Measurements from ENCODE around the gene PKHD1. TPM values are rescaled to one million over a fixed set of nuclear protein-coding genes. Genes with fewer than 3 reads are reported as not detected.

The PKHD1 gene
- total RNA-seq, 2 experiments from 2014 or later, result not detected

- DNase-seq (no peak), ATAC-seq (ENCODE audit: low read depth) (no peak)
- no peaks in the 10 kb centered on the region for H3K9me3 Mint-ChIP-seq
- no peaks in the 10 kb centered on the region for H3K4me1 Mint-ChIP-seq
- H3K36me3 Mint-ChIP-seq, result no peaks in the 10 kb centered on the region
- H3K27ac Mint-ChIP-seq, result no peak overlapping the region
- peaks cover 2% of the 10 kb centered on the region for H3K27me3 Mint-ChIP-seq
- POLR2A ChIA-PET, result no interaction called here
- H3K4me3 Mint-ChIP-seq, result no peak overlapping the region
Measured at GRCh38 chr6:51827580-51827979, 259.8 kb downstream of the PKHD1 start.

DNA sequence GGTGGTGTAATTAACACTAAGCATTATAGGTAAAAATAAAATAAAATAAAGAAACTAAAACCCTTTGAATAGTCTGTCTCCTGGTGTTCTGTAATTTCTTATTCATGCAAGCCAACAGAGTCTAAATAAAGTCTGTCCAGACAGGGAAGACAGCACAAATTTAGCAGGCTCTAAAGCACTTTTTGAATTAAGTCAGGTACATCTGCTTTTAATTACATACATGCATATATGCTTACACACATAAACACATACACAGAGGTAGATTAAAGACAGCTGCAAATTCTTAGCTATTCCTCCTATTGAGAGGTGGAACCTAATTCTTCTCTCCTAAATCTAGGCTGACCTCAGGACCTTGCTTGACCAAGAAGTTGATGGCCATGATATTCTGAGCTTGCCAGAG is 262.5 kb downstream of the PKHD1 start:
- no peaks in the 10 kb centered on the region for H3K36me3 Mint-ChIP-seq
- DNase-seq (no peak), ATAC-seq (ENCODE audit: low read depth) (no peak)
- peaks cover 2% of the 10 kb centered on the region for H3K27me3 Mint-ChIP-seq
- no peaks in the 10 kb centered on the region for H3K4me1 Mint-ChIP-seq
- no peaks in the 10 kb centered on the region for H3K9me3 Mint-ChIP-seq
- no peak overlapping the region for H3K27ac Mint-ChIP-seq
- no peak overlapping the region for H3K4me3 Mint-ChIP-seq
- POLR2A ChIA-PET, result no interaction called here

GRCh38 chr6:51820555-51820954 is 266.9 kb downstream of the PKHD1 start:
- H3K27me3 Mint-ChIP-seq, result no peaks in the 10 kb centered on the region
- no peaks in the 10 kb centered on the region for H3K9me3 Mint-ChIP-seq
- ATAC-seq (ENCODE audit: low read depth) (no peak), DNase-seq (no peak)
- no peaks in the 10 kb centered on the region for H3K4me1 Mint-ChIP-seq
- H3K4me3 Mint-ChIP-seq, result no peak overlapping the region
- POLR2A ChIA-PET, result no interaction called here
- no peak overlapping the region for H3K27ac Mint-ChIP-seq
- H3K36me3 Mint-ChIP-seq, result no peaks in the 10 kb centered on the region

DNA sequence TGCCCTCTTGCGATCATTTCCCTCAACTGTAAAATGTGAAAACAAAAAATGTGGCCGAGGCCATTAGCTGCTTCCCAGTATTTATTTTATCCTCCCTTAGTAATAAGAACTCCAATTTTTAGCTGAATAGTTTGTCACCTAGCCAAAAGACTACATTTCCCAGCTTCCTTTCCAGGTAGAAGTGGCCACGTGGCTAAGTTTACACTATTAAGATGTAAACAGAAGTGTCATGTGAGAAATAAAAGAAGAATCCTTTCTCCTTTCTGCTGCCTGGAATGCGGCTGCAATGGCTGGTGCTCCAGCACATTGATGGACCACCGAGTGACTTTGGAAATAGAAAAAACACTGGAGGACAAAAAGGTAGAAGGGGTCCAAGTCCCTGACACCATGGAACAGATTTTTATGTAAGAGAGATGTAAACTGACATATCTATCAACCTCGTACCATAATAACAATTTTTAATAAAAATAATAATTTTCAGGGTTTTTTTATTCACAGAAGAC is 268.8 kb downstream of the PKHD1 start:
- Mint-ChIP-seq H3K27ac (no peak overlapping the region), H3K36me3 (no peaks in the 10 kb centered on the region), H3K9me3 (no peaks in the 10 kb centered on the region), H3K4me3 (no peak overlapping the region), H3K4me1 (no peaks in the 10 kb centered on the region), H3K27me3 (no peaks in the 10 kb centered on the region)
- DNase-seq (no peak), ATAC-seq (ENCODE audit: low read depth) (no peak)
- POLR2A ChIA-PET, result no interaction called here

DNA sequence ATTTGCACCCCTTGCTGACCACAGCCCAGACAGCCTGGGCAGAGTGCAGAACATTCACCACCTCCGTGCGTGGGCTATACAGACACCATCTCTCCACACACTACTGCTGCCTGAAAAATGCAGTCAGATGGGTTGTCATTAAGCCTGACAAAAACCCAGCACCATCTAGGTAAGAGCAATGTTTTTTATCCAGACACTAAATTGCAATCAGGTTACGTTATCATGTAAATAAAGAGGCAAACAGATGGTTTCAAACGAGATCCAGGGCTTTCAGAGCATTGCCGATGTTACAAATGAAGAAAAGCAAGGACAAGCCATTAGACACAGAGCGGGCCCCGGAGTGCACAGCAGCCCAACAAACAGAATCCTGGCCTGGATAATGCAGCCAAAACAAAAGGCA is 269.6 kb downstream of the PKHD1 start:
- Mint-ChIP-seq H3K36me3 (no peaks in the 10 kb centered on the region), H3K27ac (no peak overlapping the region), H3K4me1 (no peaks in the 10 kb centered on the region), H3K4me3 (no peak overlapping the region), H3K27me3 (no peaks in the 10 kb centered on the region), H3K9me3 (no peaks in the 10 kb centered on the region)
- DNase-seq (no peak), ATAC-seq (ENCODE audit: low read depth) (no peak)
- POLR2A ChIA-PET, result no interaction called here

DNA sequence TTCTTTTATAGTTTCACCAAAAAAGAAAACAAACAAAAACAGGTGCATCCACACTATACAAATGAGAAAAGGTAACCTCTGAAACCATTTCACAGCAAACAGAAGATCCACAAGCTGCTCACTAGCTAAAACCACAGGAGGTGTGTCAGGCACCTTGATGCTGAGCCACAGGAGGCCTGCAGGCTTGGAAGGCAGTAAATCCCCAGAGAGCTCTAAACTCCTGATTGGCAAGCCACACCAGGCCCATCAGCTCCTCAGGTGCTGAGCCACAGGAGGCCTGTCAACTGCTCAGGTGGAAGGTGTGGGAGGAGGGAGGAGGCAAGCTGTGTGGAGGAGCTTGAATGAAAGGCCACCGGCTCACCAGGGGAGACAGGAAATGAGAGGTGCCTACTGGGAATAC is 273.0 kb downstream of the PKHD1 start:
- no peaks in the 10 kb centered on the region for H3K36me3 Mint-ChIP-seq
- H3K9me3 Mint-ChIP-seq, result no peaks in the 10 kb centered on the region
- no peak for DNase-seq
- no peak overlapping the region for H3K4me3 Mint-ChIP-seq
- H3K27ac Mint-ChIP-seq, result no peak overlapping the region
- POLR2A ChIA-PET, result no interaction called here
- ATAC-seq (ENCODE audit: low read depth), result no peak
- no peaks in the 10 kb centered on the region for H3K4me1 Mint-ChIP-seq
- H3K27me3 Mint-ChIP-seq, result peaks cover 1% of the 10 kb centered on the region

- Mint-ChIP-seq H3K4me3 (no peak overlapping the region), H3K4me1 (no peaks in the 10 kb centered on the region)
- POLR2A ChIA-PET, result no interaction called here
Measured at GRCh38 chr6:51813904-51814303, 273.5 kb downstream of the PKHD1 start.

DNA sequence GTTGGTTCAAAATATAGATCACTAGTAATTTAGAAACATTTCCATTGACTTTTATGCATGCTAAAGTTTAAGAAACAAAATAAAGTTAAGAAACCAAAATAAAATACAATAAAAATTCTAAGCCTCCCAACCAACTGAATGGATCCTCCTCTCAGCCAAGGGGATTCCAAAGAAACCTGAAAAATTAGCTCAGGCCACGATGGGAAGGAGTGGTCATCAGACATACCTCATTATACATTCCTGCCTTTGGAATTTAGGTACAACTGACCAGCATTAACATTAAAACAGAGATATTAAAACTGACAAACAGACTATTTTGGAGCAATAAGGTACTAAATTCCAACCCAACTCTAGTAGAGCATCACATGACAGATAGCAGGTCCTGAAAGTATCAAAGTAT is 275.2 kb downstream of the PKHD1 start:
- no peaks in the 10 kb centered on the region for H3K36me3 Mint-ChIP-seq
- H3K27ac Mint-ChIP-seq, result no peak overlapping the region
- no peak overlapping the region for H3K4me3 Mint-ChIP-seq
- H3K27me3 Mint-ChIP-seq, result peaks cover 1% of the 10 kb centered on the region
- H3K9me3 Mint-ChIP-seq, result no peaks in the 10 kb centered on the region
- H3K4me1 Mint-ChIP-seq, result no peaks in the 10 kb centered on the region
- POLR2A ChIA-PET, result no interaction called here
- DNase-seq (no peak), ATAC-seq (ENCODE audit: low read depth) (no peak)

More at GRCh38 chr6:51813904-51814303, 273.5 kb downstream of the PKHD1 start:
- H3K9me3 Mint-ChIP-seq, result no peaks in the 10 kb centered on the region
- no peak overlapping the region for H3K27ac Mint-ChIP-seq
- no peaks in the 10 kb centered on the region for H3K36me3 Mint-ChIP-seq
- H3K27me3 Mint-ChIP-seq, result peaks cover 1% of the 10 kb centered on the region
- ATAC-seq (ENCODE audit: low read depth), result no peak
- no peak for DNase-seq

DNA sequence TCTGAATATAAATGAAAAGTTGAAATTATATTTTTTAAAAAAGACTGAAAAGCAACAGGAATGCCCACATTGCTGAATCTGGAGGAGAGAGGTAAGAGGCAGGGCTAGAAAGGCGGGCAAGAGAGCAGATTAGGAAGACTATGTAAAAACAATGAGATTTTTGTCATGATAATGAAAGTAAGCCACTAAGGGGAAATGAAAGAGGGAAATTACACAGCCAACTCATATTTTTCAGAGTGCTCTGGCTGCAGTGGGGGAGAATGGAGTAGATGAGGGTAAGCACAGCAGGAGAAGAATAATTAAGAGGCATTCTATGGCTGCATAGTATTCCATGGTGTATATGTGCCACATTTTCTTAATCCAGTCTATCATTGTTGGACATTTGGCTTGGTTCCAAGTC is 281.9 kb downstream of the PKHD1 start:
- DNase-seq (no peak), ATAC-seq (ENCODE audit: low read depth) (no peak)
- H3K4me1 Mint-ChIP-seq, result no peaks in the 10 kb centered on the region
- H3K27me3 Mint-ChIP-seq, result no peaks in the 10 kb centered on the region
- H3K4me3 Mint-ChIP-seq, result no peak overlapping the region
- H3K9me3 Mint-ChIP-seq, result no peaks in the 10 kb centered on the region
- H3K27ac Mint-ChIP-seq, result no peak overlapping the region
- POLR2A ChIA-PET, result no interaction called here
- H3K36me3 Mint-ChIP-seq, result no peaks in the 10 kb centered on the region

DNA sequence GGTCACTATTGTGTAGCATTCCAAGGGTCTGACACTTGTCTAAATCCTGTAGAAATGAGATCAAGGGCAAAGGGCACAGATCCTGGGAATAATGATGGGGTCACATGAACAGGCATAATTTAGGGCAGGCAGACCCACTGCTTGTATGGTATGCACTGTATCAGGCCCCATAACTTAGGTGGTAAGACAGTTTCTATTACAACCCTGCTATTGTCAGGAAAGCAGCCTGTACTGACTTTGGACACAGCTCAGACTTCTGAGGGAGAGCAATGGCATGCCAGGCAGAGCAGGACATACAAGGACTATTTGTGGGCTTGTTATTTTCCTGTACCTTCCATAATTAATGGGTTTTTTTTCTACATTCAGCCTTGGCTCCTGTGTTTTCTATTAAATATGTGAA is 286.8 kb downstream of the PKHD1 start:
- ATAC-seq (ENCODE audit: low read depth) (no peak), DNase-seq (no peak)
- no peak overlapping the region for H3K4me3 Mint-ChIP-seq
- no peak overlapping the region for H3K27ac Mint-ChIP-seq
- no peaks in the 10 kb centered on the region for H3K4me1 Mint-ChIP-seq
- H3K27me3 Mint-ChIP-seq, result no peaks in the 10 kb centered on the region
- POLR2A ChIA-PET, result no interaction called here
- H3K36me3 Mint-ChIP-seq, result no peaks in the 10 kb centered on the region
- peaks cover 5% of the 10 kb centered on the region for H3K9me3 Mint-ChIP-seq

GRCh38 chr6:51793393-51793792 is 294.0 kb downstream of the PKHD1 start:
- Mint-ChIP-seq H3K27ac (no peak overlapping the region), H3K27me3 (no peaks in the 10 kb centered on the region), H3K36me3 (no peaks in the 10 kb centered on the region), H3K9me3 (peaks cover 8% of the 10 kb centered on the region), H3K4me1 (no peaks in the 10 kb centered on the region), H3K4me3 (no peak overlapping the region)
- POLR2A ChIA-PET, result no interaction called here
- DNase-seq, result no peak
- ATAC-seq (ENCODE audit: low read depth), result no peak

DNA sequence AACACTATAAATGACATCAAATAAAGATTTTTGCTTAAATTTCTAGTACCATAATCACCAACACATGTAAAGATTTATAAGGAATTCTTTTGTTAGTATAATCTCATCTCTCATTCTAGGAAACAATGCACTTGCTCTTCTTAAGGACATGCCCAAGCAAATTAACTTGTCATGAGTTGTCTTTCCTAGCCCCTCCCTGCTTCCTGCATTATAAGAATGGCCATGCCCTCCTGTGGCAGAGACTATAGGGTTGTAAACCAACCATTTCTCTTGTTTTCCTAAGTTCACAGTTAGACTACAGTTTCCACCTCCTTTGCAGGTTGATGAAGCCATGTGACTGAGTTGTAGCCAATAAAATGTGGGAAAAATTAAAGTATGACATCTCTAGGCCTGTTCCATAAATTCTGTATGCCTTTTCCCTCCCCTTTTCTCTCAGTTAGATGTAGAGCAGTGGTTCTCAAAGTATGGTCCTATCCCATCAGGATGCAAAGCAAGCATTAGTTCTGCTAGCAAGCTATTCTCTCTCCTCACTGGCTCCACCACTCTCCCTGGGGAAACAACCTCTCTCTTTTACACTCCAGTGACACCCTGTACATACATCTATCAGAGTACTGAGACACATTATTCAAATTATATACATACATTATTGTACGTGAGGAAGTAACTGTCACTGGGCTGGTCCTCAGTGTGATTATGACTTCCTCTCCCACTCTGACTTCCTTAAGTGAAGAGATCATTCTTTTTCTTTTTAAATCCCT is 295.0 kb downstream of the PKHD1 start:
- Mint-ChIP-seq H3K4me3 (no peak overlapping the region), H3K4me1 (no peaks in the 10 kb centered on the region), H3K27ac (no peak overlapping the region), H3K36me3 (no peaks in the 10 kb centered on the region), H3K9me3 (peaks cover 5% of the 10 kb centered on the region), H3K27me3 (no peaks in the 10 kb centered on the region)
- POLR2A ChIA-PET, result no interaction called here
- ATAC-seq (ENCODE audit: low read depth) (no peak), DNase-seq (no peak)

GRCh38 chr6:51790946-51791345 is 296.5 kb downstream of the PKHD1 start:
- Mint-ChIP-seq H3K4me3 (no peak overlapping the region), H3K4me1 (no peaks in the 10 kb centered on the region), H3K9me3 (peaks cover 3% of the 10 kb centered on the region), H3K27me3 (no peaks in the 10 kb centered on the region), H3K27ac (no peak overlapping the region), H3K36me3 (no peaks in the 10 kb centered on the region)
- DNase-seq (no peak), ATAC-seq (ENCODE audit: low read depth) (no peak)
- POLR2A ChIA-PET, result no interaction called here

GRCh38 chr6:51788121-51788520 is 299.3 kb downstream of the PKHD1 start:
- no peak overlapping the region for H3K4me3 Mint-ChIP-seq
- H3K27ac Mint-ChIP-seq, result no peak overlapping the region
- H3K4me1 Mint-ChIP-seq, result no peaks in the 10 kb centered on the region
- H3K27me3 Mint-ChIP-seq, result no peaks in the 10 kb centered on the region
- ATAC-seq (ENCODE audit: low read depth), result no peak
- no peaks in the 10 kb centered on the region for H3K36me3 Mint-ChIP-seq
- POLR2A ChIA-PET, result no interaction called here
- no peak for DNase-seq
- no peaks in the 10 kb centered on the region for H3K9me3 Mint-ChIP-seq

DNA sequence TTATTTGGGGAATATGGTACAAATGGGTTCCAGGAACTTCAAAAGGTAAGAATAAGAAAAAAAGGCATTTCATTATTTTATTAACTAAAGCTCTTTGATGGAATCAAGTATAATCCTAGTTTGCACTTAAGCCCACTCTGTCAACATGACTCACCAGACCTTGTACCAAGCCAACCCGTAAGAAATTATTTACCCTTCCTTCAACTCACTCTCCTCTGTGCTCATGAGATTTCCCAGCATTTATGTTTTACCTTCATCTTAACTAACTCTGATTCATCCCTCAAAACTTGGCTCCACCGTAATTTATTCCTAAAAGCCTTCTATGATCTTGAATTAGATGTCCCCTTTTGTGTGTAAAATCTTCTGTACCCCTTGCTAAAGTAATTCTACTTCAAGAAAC is 308.7 kb downstream of the PKHD1 start:
- H3K27me3 Mint-ChIP-seq, result no peaks in the 10 kb centered on the region
- no peak for ATAC-seq (ENCODE audit: low read depth)
- H3K27ac Mint-ChIP-seq, result no peak overlapping the region
- POLR2A ChIA-PET, result no interaction called here
- no peaks in the 10 kb centered on the region for H3K9me3 Mint-ChIP-seq
- no peaks in the 10 kb centered on the region for H3K4me1 Mint-ChIP-seq
- H3K36me3 Mint-ChIP-seq, result no peaks in the 10 kb centered on the region
- H3K4me3 Mint-ChIP-seq, result no peak overlapping the region
- DNase-seq, result no peak
